Neural cell (in vitro differentiated cells): Measurements from ENCODE around the gene ABCA2.

ENCODE experiments used
- CTCF ChIP-seq: fragments of 450-650 bp; IDR thresholded peaks from 2 replicates; pipeline ENCODE4 v1.5.1; 2014; ENCODE audit warnings: antibody characterized with exemption, mild to moderate bottlenecking, moderate library complexity; ENCODE audit not compliant: poor library complexity, severe bottlenecking
- EP300 ChIP-seq: fragments of 450-650 bp; conservative IDR thresholded peaks from 2 replicates; pipeline ENCODE4 v1.6.1; 2014; ENCODE audit warnings: antibody characterized with exemption, mild to moderate bottlenecking, moderate library complexity; ENCODE audit not compliant: poor library complexity, severe bottlenecking
- EZH2 ChIP-seq: fragments of 200-600, 300-800 bp; shearing (Covaris generic), sonication (generic); IDR thresholded peaks from 2 replicates; pipeline ENCODE4 v1.6.1; 2014; ENCODE audit warnings: antibody characterized with exemption, low read length, borderline replicate concordance, mild to moderate bottlenecking; ENCODE audit not compliant: insufficient read depth, poor library complexity, severe bottlenecking
- MXI1 ChIP-seq: fragments of 450-650 bp; conservative IDR thresholded peaks from 2 replicates; pipeline ENCODE4 v1.6.1; 2014; ENCODE audit warnings: antibody characterized with exemption, mild to moderate bottlenecking; ENCODE audit not compliant: poor library complexity, severe bottlenecking
- POLR2AphosphoS5 ChIP-seq: IDR thresholded peaks from 2 replicates; pipeline ENCODE4 v1.6.1; 2012
- RAD21 ChIP-seq: fragments of 450-650 bp; conservative IDR thresholded peaks from 2 replicates; pipeline ENCODE4 v1.6.1; 2014; ENCODE audit warnings: antibody characterized with exemption, mild to moderate bottlenecking, moderate library complexity
- REST ChIP-seq: IDR thresholded peaks from 2 replicates; pipeline ENCODE4 v1.6.1; 2012; ENCODE audit warnings: borderline replicate concordance
- SMC3 ChIP-seq: fragments of 450-650 bp; conservative IDR thresholded peaks from 2 replicates; pipeline ENCODE4 v1.6.1; 2014; ENCODE audit warnings: antibody characterized with exemption, mild to moderate bottlenecking, moderate library complexity; ENCODE audit not compliant: poor library complexity
- TAF1 ChIP-seq: IDR thresholded peaks from 2 replicates; pipeline ENCODE4 v1.6.1; 2012; ENCODE audit warnings: low read depth

GRCh38 chr9:136995772-136996311 is 32.2 kb downstream of the ABCA2 start:
- TF ChIP-seq SMC3, result no peak
- no peak for TF ChIP-seq CTCF
- no peak for TF ChIP-seq EZH2
- TF ChIP-seq EP300, result no peak
- no peak for TF ChIP-seq RAD21
- no peak for TF ChIP-seq REST
- TF ChIP-seq MXI1, result no peak
- TF ChIP-seq POLR2AphosphoS5, result no peak
- TF ChIP-seq TAF1, result no peak
